HepG2 (cell line): Measurements from ENCODE around the gene CLIC3. TPM values are rescaled to one million over a fixed set of nuclear protein-coding genes. Genes with fewer than 3 reads are reported as not detected.
A peak's percentile ranks its signal among the peaks of the same experiment; 100 is the strongest.

Source experiments
- AHDC1 ChIP-seq: sonication (generic); formaldehyde crosslinking; IDR thresholded peaks from 2 replicates; pipeline ENCODE4 v1.5.1; 2020; ENCODE audit warnings: mild to moderate bottlenecking, missing genetic modification reagents, borderline replicate concordance
- ESRRA ChIP-seq: sonication (generic); formaldehyde crosslinking; IDR thresholded peaks from 2 replicates; pipeline ENCODE4 v1.5.1; 2020; ENCODE audit warnings: mild to moderate bottlenecking, low read depth, missing genetic modification reagents
- GFI1 ChIP-seq: sonication (generic); formaldehyde crosslinking; IDR thresholded peaks from 2 replicates; pipeline ENCODE4 v1.5.0; 2020; ENCODE audit warnings: missing genetic modification reagents, mild to moderate bottlenecking, borderline replicate concordance
- IKZF4 ChIP-seq: sonication (generic); formaldehyde crosslinking; IDR thresholded peaks from 2 replicates; pipeline ENCODE4 v1.5.1; 2020; ENCODE audit warnings: borderline replicate concordance, mild to moderate bottlenecking, low read depth, missing genetic modification reagents; ENCODE audit errors: not compliant biosample characterization
- MLXIP ChIP-seq: sonication (generic); formaldehyde crosslinking; IDR thresholded peaks from 2 replicates; pipeline ENCODE4 v1.9.0; 2021; ENCODE audit warnings: missing genetic modification reagents, borderline replicate concordance
- PHF21A ChIP-seq: sonication (generic); formaldehyde crosslinking; IDR thresholded peaks from 2 replicates; pipeline ENCODE4 v1.5.0; 2020; ENCODE audit warnings: mild to moderate bottlenecking, missing genetic modification reagents
- RBM39 ChIP-seq: fragments of 200-400 bp; formaldehyde crosslinking; IDR thresholded peaks from one replicate; pipeline ENCODE4 v1.6.1; 2018; ENCODE audit warnings: antibody characterized with exemption, mild to moderate bottlenecking, low read depth, low read length; ENCODE audit not compliant: poor library complexity, severe bottlenecking
- SNAPC4 ChIP-seq: sonication (generic); formaldehyde crosslinking; IDR thresholded peaks from 2 replicates; pipeline ENCODE4 v1.4.0; 2020; ENCODE audit warnings: mild to moderate bottlenecking, missing genetic modification reagents
- SP5 ChIP-seq: IDR thresholded peaks from 2 replicates; pipeline ENCODE4 v1.6.1; 2016; ENCODE audit warnings: low read depth, borderline replicate concordance
- TMF1 ChIP-seq: sonication (generic); formaldehyde crosslinking; IDR thresholded peaks from 2 replicates; pipeline ENCODE4 v1.8.1; 2022; ENCODE audit warnings: low read depth, missing genetic modification reagents
- ZFP62 ChIP-seq: sonication (generic); formaldehyde crosslinking; IDR thresholded peaks from 2 replicates; pipeline ENCODE4 v1.4.0; 2020; ENCODE audit warnings: missing genetic modification reagents
- ZNF180 ChIP-seq: sonication (generic); formaldehyde crosslinking; IDR thresholded peaks from 2 replicates; pipeline ENCODE4 v1.4.0; 2020; ENCODE audit warnings: low read depth, missing genetic modification reagents, borderline replicate concordance
- ZNF235 ChIP-seq: sonication (generic); formaldehyde crosslinking; IDR thresholded peaks from 2 replicates; pipeline ENCODE4 v1.8.1; 2023; ENCODE audit warnings: mild to moderate bottlenecking, missing genetic modification reagents, borderline replicate concordance
- ZNF569 ChIP-seq: sonication (generic); formaldehyde crosslinking; IDR thresholded peaks from 2 replicates; pipeline ENCODE4 v1.5.0; 2020; ENCODE audit warnings: mild to moderate bottlenecking, missing genetic modification reagents, moderate library complexity, borderline replicate concordance
- ZNF629 ChIP-seq: sonication (generic); formaldehyde crosslinking; conservative IDR thresholded peaks from 2 replicates; pipeline ENCODE4 v1.5.0; 2020; ENCODE audit warnings: missing genetic modification reagents
- polyA plus RNA-seq, 8 experiments: library from polyadenylated mRNA; depleted of rRNA in 3 of 8; stranded (reverse) in 7 of 8; unstranded in 1 of 8; fragments of >200 nt; fragmentation: Illumina TruSeq in 4 of 8; extraction: Trizol in 4 of 8; gene quantifications; 2 replicates each; pipeline versions ENCODE4 v1.2.1 to v1.2.3, GENCODE V29; 2011 to 2016; ENCODE audit warnings: low read depth in 4 of 8, missing spikeins in 1 of 8, mixed read lengths in 1 of 8; ENCODE audit not compliant: insufficient read depth in 1 of 8
- total RNA-seq, 5 experiments: library from RNA; depleted of rRNA; stranded (reverse); fragments of >200 nt; fragmentation: Illumina TruSeq; extraction: Trizol; gene quantifications; 2 replicates each; pipeline ENCODE4 v1.2.3, GENCODE V29; 2016; ENCODE audit warnings: low read depth in 1 of 5

CLIC3 gene
- total and polyA plus RNA-seq, 2 of the 13 experiments (the other 11 are each of a cell fraction or from before 2014, with no cell fraction given), result 0.51 to 1.5 TPM

- TF ChIP-seq ESRRA, result no peak
- TF ChIP-seq IKZF4, result no peak
- no peak for TF ChIP-seq ZFP62 (CRISPR knock-in tag)
- no peak for TF ChIP-seq ZNF569 (CRISPR knock-in tag)
- no peak for TF ChIP-seq TMF1
- no peak for TF ChIP-seq MLXIP (CRISPR knock-in tag)
- TF ChIP-seq GFI1, result peak; percentile 98
- TF ChIP-seq ZNF235 (CRISPR knock-in tag), result no peak
- TF ChIP-seq RBM39, result no peak
- TF ChIP-seq ZNF629 (CRISPR knock-in tag), result no peak
- no peak for TF ChIP-seq ZNF180 (CRISPR knock-in tag)
- TF ChIP-seq PHF21A (CRISPR knock-in tag), result peak; percentile 55; the same call in 1 of the 2 replicates
- no peak for TF ChIP-seq SNAPC4 (CRISPR knock-in tag)
- TF ChIP-seq AHDC1 (CRISPR knock-in tag), result no peak
- 0 out of 2 replicates have a peak, but pooled peaks have one; percentile 33 for TF ChIP-seq SP5 (CRISPR knock-in tag)
Measured at GRCh38 chr9:137031904-137032640, 35.7 kb upstream of the CLIC3 start, which contains the start of gene FUT7 (continued).
